Endothelial cell (in vitro differentiated cells): ENCODE measurements around the gene GAGE13. TPM values are rescaled to one million over a fixed set of nuclear protein-coding genes. Genes with fewer than 3 reads are reported as not detected.
"Not testable (repeated sequence)": the region's sequence is repeated elsewhere in the genome, so short reads cannot be mapped to it uniquely, and the experiment has no call there.

Source experiments
- DNase-seq: peaks from one replicate; pipeline ENCODE4 v3.0.0; 2021; ENCODE audit warnings: low spot score
- H3K27ac Mint-ChIP-seq: one replicate; pipeline ENCODE4 v1.8.0; 2021; ENCODE audit warnings: mixed read lengths, inconsistent platforms; ENCODE audit not compliant: unreplicated experiment
- H3K27me3 Mint-ChIP-seq: one replicate; pipeline ENCODE4 v1.8.0; 2021; ENCODE audit warnings: mild to moderate bottlenecking, moderate library complexity, mixed read lengths, inconsistent platforms; ENCODE audit not compliant: unreplicated experiment
- H3K36me3 Mint-ChIP-seq: one replicate; pipeline ENCODE4 v1.8.0; 2021; ENCODE audit warnings: mild to moderate bottlenecking, low read depth, mixed read lengths, inconsistent platforms; ENCODE audit not compliant: unreplicated experiment
- H3K4me1 Mint-ChIP-seq: one replicate; pipeline ENCODE4 v1.8.0; 2021; ENCODE audit warnings: mild to moderate bottlenecking, mixed read lengths, inconsistent platforms; ENCODE audit not compliant: unreplicated experiment
- H3K4me3 Mint-ChIP-seq: one replicate; pipeline ENCODE4 v1.8.0; 2021; ENCODE audit warnings: mild to moderate bottlenecking, mixed read lengths, inconsistent platforms; ENCODE audit not compliant: unreplicated experiment
- H3K9me3 Mint-ChIP-seq: one replicate; pipeline ENCODE4 v1.8.0; 2021; ENCODE audit warnings: mixed read lengths, inconsistent platforms; ENCODE audit not compliant: unreplicated experiment
- long read RNA-seq: library from polyadenylated mRNA; unstranded; transcript quantifications from one replicate; pipeline ENCODE4 v2.0.0, GENCODE V29; 2020; ENCODE audit not compliant: unreplicated experiment
- total RNA-seq: library from RNA; stranded (reverse); fragmentation: NEBNext Ultra II Directional; extraction: Animal tissue kit (Norgen Biotek cat#: 25700); gene quantifications from one replicate; pipeline ENCODE4 v1.2.1, GENCODE V29; 2021; ENCODE audit not compliant: unreplicated experiment
- TF ChIP-seq, protein P1 (sequence below): fragments of 200-600 bp; sonication (generic); IDR thresholded peaks from one replicate; pipeline ENCODE4 v1.5.0; 2021; ENCODE audit warnings: antibody characterized with exemption; ENCODE audit not compliant: unreplicated experiment

Gene GAGE13
- total RNA-seq, result not detected
- long read RNA-seq, result 0 reads

- not testable (repeated sequence) for H3K36me3 Mint-ChIP-seq, DNase-seq, H3K4me3 Mint-ChIP-seq, H3K27ac Mint-ChIP-seq, H3K27me3 Mint-ChIP-seq, H3K4me1 Mint-ChIP-seq, H3K9me3 Mint-ChIP-seq
These were observed at the start of gene GAGE13 for GRCh38 chrX:49331282-49331681. Gene GAGE13 (plus strand): TSS chrX:49331582. CDS start chrX:49332738, 1,156 bp downstream.

- no peaks in the 10 kb centered on the region for H3K36me3 Mint-ChIP-seq
- no peak overlapping the region for H3K4me3 Mint-ChIP-seq
- no peaks in the 10 kb centered on the region for H3K4me1 Mint-ChIP-seq
- no peaks in the 10 kb centered on the region for H3K9me3 Mint-ChIP-seq
- H3K27ac Mint-ChIP-seq, result no peak overlapping the region
- H3K27me3 Mint-ChIP-seq, result peaks cover 2% of the 10 kb centered on the region
- DNase-seq, result no peak
- TF ChIP-seq, protein P1, sequence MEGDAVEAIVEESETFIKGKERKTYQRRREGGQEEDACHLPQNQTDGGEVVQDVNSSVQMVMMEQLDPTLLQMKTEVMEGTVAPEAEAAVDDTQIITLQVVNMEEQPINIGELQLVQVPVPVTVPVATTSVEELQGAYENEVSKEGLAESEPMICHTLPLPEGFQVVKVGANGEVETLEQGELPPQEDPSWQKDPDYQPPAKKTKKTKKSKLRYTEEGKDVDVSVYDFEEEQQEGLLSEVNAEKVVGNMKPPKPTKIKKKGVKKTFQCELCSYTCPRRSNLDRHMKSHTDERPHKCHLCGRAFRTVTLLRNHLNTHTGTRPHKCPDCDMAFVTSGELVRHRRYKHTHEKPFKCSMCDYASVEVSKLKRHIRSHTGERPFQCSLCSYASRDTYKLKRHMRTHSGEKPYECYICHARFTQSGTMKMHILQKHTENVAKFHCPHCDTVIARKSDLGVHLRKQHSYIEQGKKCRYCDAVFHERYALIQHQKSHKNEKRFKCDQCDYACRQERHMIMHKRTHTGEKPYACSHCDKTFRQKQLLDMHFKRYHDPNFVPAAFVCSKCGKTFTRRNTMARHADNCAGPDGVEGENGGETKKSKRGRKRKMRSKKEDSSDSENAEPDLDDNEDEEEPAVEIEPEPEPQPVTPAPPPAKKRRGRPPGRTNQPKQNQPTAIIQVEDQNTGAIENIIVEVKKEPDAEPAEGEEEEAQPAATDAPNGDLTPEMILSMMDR, result no peak
These were observed 48.8 kb upstream of the GAGE13 start for GRCh38 chrX:49282647-49283011.

GRCh38 chrX:49284212-49284611 is 47.2 kb upstream of the GAGE13 start:
- TF ChIP-seq, protein P1, result no peak
- no peak for DNase-seq
- Mint-ChIP-seq H3K9me3 (no peaks in the 10 kb centered on the region), H3K4me1 (no peaks in the 10 kb centered on the region), H3K4me3 (no peak overlapping the region), H3K27me3 (peaks cover 2% of the 10 kb centered on the region), H3K27ac (no peak overlapping the region), H3K36me3 (no peaks in the 10 kb centered on the region)

DNA sequence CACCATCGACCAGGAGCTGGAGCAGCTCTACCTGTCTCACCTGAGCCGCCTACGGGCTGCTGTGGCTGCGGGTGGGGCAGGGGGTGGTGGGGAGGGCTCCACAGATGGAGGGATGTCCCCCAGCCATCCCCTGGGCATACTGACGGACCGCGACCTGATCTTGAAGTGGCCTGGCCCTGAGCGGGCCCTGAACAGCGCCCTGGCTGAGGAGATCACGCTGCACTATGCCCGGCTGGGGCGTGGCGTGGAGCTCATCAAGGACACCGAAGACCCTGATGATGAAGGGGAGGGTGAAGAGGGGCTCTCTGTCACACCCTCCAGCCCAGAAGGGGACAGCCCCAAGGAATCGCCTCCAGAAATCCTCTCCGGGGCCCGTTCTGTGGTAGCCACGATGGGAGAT is 45.2 kb upstream of the GAGE13 start:
- no peak overlapping the region for H3K4me3 Mint-ChIP-seq
- peaks cover 3% of the 10 kb centered on the region for H3K27me3 Mint-ChIP-seq
- no peak overlapping the region for H3K27ac Mint-ChIP-seq
- no peaks in the 10 kb centered on the region for H3K4me1 Mint-ChIP-seq
- H3K9me3 Mint-ChIP-seq, result no peaks in the 10 kb centered on the region
- H3K36me3 Mint-ChIP-seq, result no peaks in the 10 kb centered on the region
- no peak for DNase-seq
- TF ChIP-seq, protein P1, result no peak

DNA sequence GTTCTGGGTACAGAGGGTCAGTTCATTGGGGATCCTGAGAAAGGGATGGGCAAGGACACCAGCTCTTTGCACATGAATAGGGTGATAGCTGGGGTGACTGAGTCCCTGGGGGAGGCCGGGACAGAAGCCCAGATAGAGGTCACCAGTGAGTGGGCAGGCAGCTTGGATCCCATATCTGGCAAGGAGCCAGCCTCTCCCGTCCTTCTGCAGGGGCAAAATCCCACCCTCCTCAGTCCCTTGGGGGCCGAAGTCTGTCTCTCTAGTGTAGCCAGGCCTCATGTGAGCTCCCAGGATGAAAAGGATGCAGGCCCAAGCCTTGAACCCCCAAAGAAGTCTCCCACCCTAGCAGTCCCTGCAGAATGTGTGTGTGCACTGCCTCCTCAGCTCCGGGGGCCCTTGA is 44.8 kb upstream of the GAGE13 start:
- no peak for DNase-seq
- Mint-ChIP-seq H3K27me3 (peaks cover 3% of the 10 kb centered on the region), H3K4me1 (no peaks in the 10 kb centered on the region), H3K27ac (no peak overlapping the region), H3K9me3 (no peaks in the 10 kb centered on the region), H3K4me3 (no peak overlapping the region), H3K36me3 (no peaks in the 10 kb centered on the region)
- TF ChIP-seq, protein P1, result no peak

GRCh38 chrX:49287665-49288064 is 43.7 kb upstream of the GAGE13 start:
- Mint-ChIP-seq H3K9me3 (no peaks in the 10 kb centered on the region), H3K4me3 (no peak overlapping the region), H3K27me3 (peaks cover 3% of the 10 kb centered on the region), H3K27ac (no peak overlapping the region), H3K4me1 (no peaks in the 10 kb centered on the region), H3K36me3 (no peaks in the 10 kb centered on the region)
- TF ChIP-seq, protein P1, result no peak
- no peak for DNase-seq
